ENCODE results near the gene GAS7. TPM values are rescaled to one million over a fixed set of nuclear protein-coding genes. Genes with fewer than 3 reads are reported as not detected.

Gene GAS7
- total RNA-seq, 3 donors from 2014 or later (not counting 1 experiment from before 2014, with no cell fraction given) = 70.7 to 89.1 (median 84.8) TPM

GRCh38 chr17:9865586-9865985, 332.8 kb downstream of the GAS7 start:
- no peak for ATAC-seq

GRCh38 chr17:9862949-9863348, 335.5 kb downstream of the GAS7 start:
- WGBS (ENCODE audit: insufficient coverage) = 86% methylated on average over 3 of the region's 4 CpGs
- TF ChIP-seq CTCF (IDR thresholded peaks at IDR 0.05) = no peak

More at GRCh38 chr17:9865586-9865985, 332.8 kb downstream of the GAS7 start:
- Histone ChIP-seq H3K9me3 (ENCODE audit: control insufficient read depth, insufficient read depth, low read length) (no peaks in the 10 kb centered on the region), H3K27me3 (ENCODE audit: control insufficient read depth, insufficient read depth, low read length) (no peaks in the 10 kb centered on the region), H3K36me3 (ENCODE audit: control insufficient read depth, insufficient read depth, low read length) (no peaks in the 10 kb centered on the region), H3K27ac (ENCODE audit: low read length) (no peak overlapping the region), H3K4me1 (ENCODE audit: control insufficient read depth, insufficient read depth, low read length) (no peaks in the 10 kb centered on the region), H3K4me3 (ENCODE audit: low read length) (no peak overlapping the region)
- Mint-ChIP-seq H3K4me3 (no peak overlapping the region), H3K4me1 (no peaks in the 10 kb centered on the region), H3K27ac (no peak overlapping the region), H3K9me3 (no peaks in the 10 kb centered on the region), H3K27me3 (ENCODE audit: low read depth in 2 of 2) (peaks cover 14 to 55% of the 10 kb centered on the region in 2 donors), H3K36me3 (no peaks in the 10 kb centered on the region)
- DNase-seq = no peak
- intact Hi-C loops (cut with micrococcal nuclease) = no loop called here
- no peak for TF ChIP-seq CTCF (IDR thresholded peaks at IDR 0.05)
- 27% methylated on average over 1 of the region's 1 CpG for WGBS (ENCODE audit: insufficient coverage)

GRCh38 chr17:9862220-9862619, 336.2 kb downstream of the GAS7 start:
- Histone ChIP-seq H3K27me3 (ENCODE audit: control insufficient read depth, insufficient read depth, low read length) (no peaks in the 10 kb centered on the region), H3K4me3 (ENCODE audit: low read length) (no peak overlapping the region), H3K27ac (ENCODE audit: low read length) (no peak overlapping the region), H3K36me3 (ENCODE audit: control insufficient read depth, insufficient read depth, low read length) (no peaks in the 10 kb centered on the region), H3K4me1 (ENCODE audit: control insufficient read depth, insufficient read depth, low read length) (no peaks in the 10 kb centered on the region), H3K9me3 (ENCODE audit: control insufficient read depth, insufficient read depth, low read length) (peaks cover 3% of the 10 kb centered on the region)
- no peak for TF ChIP-seq CTCF (IDR thresholded peaks at IDR 0.05)
- DNase-seq (no peak), ATAC-seq (no peak)
- Mint-ChIP-seq H3K36me3 (no peaks in the 10 kb centered on the region), H3K27me3 (ENCODE audit: low read depth in 2 of 2) (peaks cover 7 to 33% of the 10 kb centered on the region in 2 donors), H3K4me1 (no peaks in the 10 kb centered on the region), H3K4me3 (no peak overlapping the region), H3K27ac (no peak overlapping the region), H3K9me3 (no peaks in the 10 kb centered on the region)
- no CpG with 5 or more reads among the region's 1 CpG for WGBS (ENCODE audit: insufficient coverage)
- intact Hi-C loops (cut with micrococcal nuclease) = no loop called here

More at GRCh38 chr17:9862949-9863348, 335.5 kb downstream of the GAS7 start:
- no peaks in the 10 kb centered on the region for H3K27me3 ChIP-seq (ENCODE audit: control insufficient read depth, insufficient read depth, low read length)
- DNase-seq (no peak), ATAC-seq (no peak)
- H3K36me3 Mint-ChIP-seq = no peaks in the 10 kb centered on the region
- H3K36me3 ChIP-seq (ENCODE audit: control insufficient read depth, insufficient read depth, low read length) = no peaks in the 10 kb centered on the region
- H3K27ac Mint-ChIP-seq = no peak overlapping the region
- H3K4me3 ChIP-seq (ENCODE audit: low read length) = no peak overlapping the region
- no peaks in the 10 kb centered on the region for H3K4me1 Mint-ChIP-seq
- H3K27me3 Mint-ChIP-seq (ENCODE audit: low read depth in 2 of 2) = peaks cover 9 to 41% of the 10 kb centered on the region in 2 donors
- no peaks in the 10 kb centered on the region for H3K9me3 Mint-ChIP-seq
- H3K27ac ChIP-seq (ENCODE audit: low read length) = no peak overlapping the region
- peaks cover 3% of the 10 kb centered on the region for H3K9me3 ChIP-seq (ENCODE audit: control insufficient read depth, insufficient read depth, low read length)
- intact Hi-C loops (cut with micrococcal nuclease) = no loop called here
- no peaks in the 10 kb centered on the region for H3K4me1 ChIP-seq (ENCODE audit: control insufficient read depth, insufficient read depth, low read length)
- H3K4me3 Mint-ChIP-seq = no peak overlapping the region

GRCh38 chr17:9860851-9861250, 337.6 kb downstream of the GAS7 start:
- Mint-ChIP-seq H3K36me3 (no peaks in the 10 kb centered on the region), H3K4me3 (no peak overlapping the region), H3K9me3 (no peaks in the 10 kb centered on the region), H3K27ac (no peak overlapping the region), H3K27me3 (ENCODE audit: low read depth in 2 of 2) (peaks cover 7 to 24% of the 10 kb centered on the region in 2 donors), H3K4me1 (no peaks in the 10 kb centered on the region)
- H3K9me3 ChIP-seq (ENCODE audit: control insufficient read depth, insufficient read depth, low read length) = peaks cover 3% of the 10 kb centered on the region
- WGBS (ENCODE audit: insufficient coverage) = 88% methylated on average over 7 of the region's 7 CpGs
- H3K4me3 ChIP-seq (ENCODE audit: low read length) = no peak overlapping the region
- no peak for DNase-seq
- intact Hi-C loops (cut with micrococcal nuclease) = no loop called here
- no peak for TF ChIP-seq CTCF (IDR thresholded peaks at IDR 0.05)
- no peaks in the 10 kb centered on the region for H3K27me3 ChIP-seq (ENCODE audit: control insufficient read depth, insufficient read depth, low read length)
- H3K4me1 ChIP-seq (ENCODE audit: control insufficient read depth, insufficient read depth, low read length) = no peaks in the 10 kb centered on the region
- H3K27ac ChIP-seq (ENCODE audit: low read length) = no peak overlapping the region
- no peak for ATAC-seq
- no peaks in the 10 kb centered on the region for H3K36me3 ChIP-seq (ENCODE audit: control insufficient read depth, insufficient read depth, low read length)

Data from natural killer cell (primary cell).